Measurements from ENCODE around the gene RET.

GRCh38 chr10:43056568-43057011 is 20.3 kb upstream of the RET start:
- TF ChIP-seq MAX (CRISPR knock-in tag; IDR thresholded peaks at IDR 0.05): no peak
- TF ChIP-seq CTCF (IDR thresholded peaks at IDR 0.05): no peak
- no peak for TF ChIP-seq FOXP1 (CRISPR knock-in tag; IDR thresholded peaks at IDR 0.05; ENCODE audit: borderline replicate concordance)
- TF ChIP-seq NR3C1 (CRISPR knock-in tag; conservative IDR thresholded peaks at IDR 0.05; ENCODE audit: low read depth): no peak
- no peak for TF ChIP-seq NFYB (CRISPR knock-in tag; conservative IDR thresholded peaks at IDR 0.05; ENCODE audit: low read depth)
- no peak for TF ChIP-seq ZNF232 (CRISPR knock-in tag; IDR thresholded peaks at IDR 0.05)
- no peak for TF ChIP-seq RELA (CRISPR knock-in tag; IDR thresholded peaks at IDR 0.05; ENCODE audit: borderline replicate concordance)
- TF ChIP-seq ESRRA (CRISPR knock-in tag; IDR thresholded peaks at IDR 0.05; ENCODE audit: borderline replicate concordance): no peak
- no peak for TF ChIP-seq ATF3 (CRISPR knock-in tag; conservative IDR thresholded peaks at IDR 0.05)
- TF ChIP-seq FOXP4 (CRISPR knock-in tag; IDR thresholded peaks at IDR 0.05): no peak
- TF ChIP-seq TEAD1 (CRISPR knock-in tag; IDR thresholded peaks at IDR 0.05): no peak
- TF ChIP-seq SP1 (CRISPR knock-in tag; conservative IDR thresholded peaks at IDR 0.05): no peak
- TF ChIP-seq NR1H2 (CRISPR knock-in tag; IDR thresholded peaks at IDR 0.05): no peak
